ENCODE measurements around the gene PIK3CA. TPM values are rescaled to one million over a fixed set of nuclear protein-coding genes. Genes with fewer than 3 reads are reported as not detected.
A peak's percentile ranks its signal among the peaks of the same experiment; 100 is the strongest.
"Not testable (repeated sequence)": the region's sequence is repeated elsewhere in the genome, so short reads cannot be mapped to it uniquely, and the experiment has no call there.

The PIK3CA gene
- total RNA-seq, 2 experiments from 2014 or later, result 14.1 to 20.8 TPM

GRCh38 chr3:179234199-179234598 lies 86.0 kb downstream of the PIK3CA start:
- ATAC-seq, result no peak
- Mint-ChIP-seq H3K4me1 (ENCODE audit: low read depth) (peaks cover 4% of the 10 kb centered on the region), H3K9me3 (no peaks in the 10 kb centered on the region), H3K4me3 (no peak overlapping the region), H3K27me3 (no peaks in the 10 kb centered on the region), H3K27ac (no peak overlapping the region), H3K36me3 (ENCODE audit: low read depth) (peaks cover 24% of the 10 kb centered on the region)
- DNase-seq, result no peak
- TF ChIP-seq CTCF (IDR thresholded peaks at IDR 0.05), result no peak
- intact Hi-C loops (cut with micrococcal nuclease), result no loop called here
- ChIA-PET POLR2A (no interaction called here), CTCF (interaction anchor here (1.1 to 1.2 kb wide), 2 partner anchors 12 to 219 kb away, joined by 3 read pairs; no protein-coding TSS in a partner anchor)

GRCh38 chr3:179236669-179237301 lies 88.6 kb downstream of the PIK3CA start:
- Mint-ChIP-seq H3K36me3 (ENCODE audit: low read depth) (peaks cover 9% of the 10 kb centered on the region), H3K9me3 (no peaks in the 10 kb centered on the region), H3K4me1 (ENCODE audit: low read depth) (peaks cover 4% of the 10 kb centered on the region), H3K27me3 (no peaks in the 10 kb centered on the region), H3K27ac (peak overlapping the region; percentile 32), H3K4me3 (no peak overlapping the region)
- intact Hi-C loops (cut with micrococcal nuclease), result no loop called here
- ATAC-seq (peak; percentile 85), DNase-seq (no peak)
- POLR2A ChIA-PET, result no interaction called here
- CTCF ChIA-PET, result interaction anchor here (1.2 kb wide), 1 partner anchor 222 kb away, joined by 4 read pairs; no protein-coding TSS in a partner anchor
- no peak for TF ChIP-seq CTCF (IDR thresholded peaks at IDR 0.05)

GRCh38 chr3:179240299-179240698 lies 92.1 kb downstream of the PIK3CA start:
- POLR2A ChIA-PET; H3K27ac Mint-ChIP-seq; H3K27me3 Mint-ChIP-seq; intact Hi-C loops (cut with micrococcal nuclease); DNase-seq; H3K4me1 Mint-ChIP-seq (ENCODE audit: low read depth); CTCF ChIA-PET; H3K4me3 Mint-ChIP-seq; ATAC-seq; H3K9me3 Mint-ChIP-seq; H3K36me3 Mint-ChIP-seq (ENCODE audit: low read depth): not testable (repeated sequence)

- ATAC-seq; DNase-seq; H3K36me3 Mint-ChIP-seq (ENCODE audit: low read depth); H3K4me1 Mint-ChIP-seq (ENCODE audit: low read depth); CTCF ChIA-PET; POLR2A ChIA-PET; H3K9me3 Mint-ChIP-seq; H3K27me3 Mint-ChIP-seq; H3K27ac Mint-ChIP-seq; H3K4me3 Mint-ChIP-seq; intact Hi-C loops (cut with micrococcal nuclease): not testable (repeated sequence)
Observed at GRCh38 chr3:179242859-179243258, 94.7 kb downstream of the PIK3CA start.

GRCh38 chr3:179244878-179245277 lies 96.7 kb downstream of the PIK3CA start:
- ChIA-PET POLR2A (no interaction called here), CTCF (no interaction called here)
- ATAC-seq, result no peak
- no peaks in the 10 kb centered on the region for H3K36me3 Mint-ChIP-seq (ENCODE audit: low read depth)
- H3K9me3 Mint-ChIP-seq, result no peaks in the 10 kb centered on the region
- H3K4me3 Mint-ChIP-seq, result no peak overlapping the region
- intact Hi-C loops (cut with micrococcal nuclease), result no loop called here
- TF ChIP-seq CTCF (IDR thresholded peaks at IDR 0.05), result no peak
- H3K27ac Mint-ChIP-seq, result no peak overlapping the region
- no peaks in the 10 kb centered on the region for H3K27me3 Mint-ChIP-seq
- H3K4me1 Mint-ChIP-seq (ENCODE audit: low read depth), result no peaks in the 10 kb centered on the region
- no peak for DNase-seq

GRCh38 chr3:179247289-179248015 lies 99.3 kb downstream of the PIK3CA start:
- ATAC-seq (no peak), DNase-seq (no peak)
- no peak overlapping the region for H3K4me3 Mint-ChIP-seq
- POLR2A ChIA-PET, result no interaction called here
- no peak for TF ChIP-seq CTCF (IDR thresholded peaks at IDR 0.05)
- CTCF ChIA-PET, result no interaction called here
- H3K9me3 Mint-ChIP-seq, result no peaks in the 10 kb centered on the region
- H3K36me3 Mint-ChIP-seq (ENCODE audit: low read depth), result no peaks in the 10 kb centered on the region
- no peaks in the 10 kb centered on the region for H3K27me3 Mint-ChIP-seq
- intact Hi-C loops (cut with micrococcal nuclease), result no loop called here
- H3K27ac Mint-ChIP-seq, result no peak overlapping the region
- H3K4me1 Mint-ChIP-seq (ENCODE audit: low read depth), result no peaks in the 10 kb centered on the region

Measured in activated CD8-positive, alpha-beta T cell treated with anti-CD3 and anti-CD28 coated beads for 36 hours (primary cell).